Kidney (tissue), 22 donors: ENCODE data around the gene RHOB. TPM values are rescaled to one million over a fixed set of nuclear protein-coding genes. Genes with fewer than 3 reads are reported as not detected.

Experiments used
- DNase-seq, 5 donors: peaks; one replicate each; pipeline ENCODE4 v3.0.0-alpha.2; 2013 to 2020
- FAIRE-seq: peaks from 2 replicates; lab custom pipeline; 2012; peaks lifted over from hg19 to GRCh38; lab: Jason Lieb, UNC
- H3K27ac ChIP-seq, 2 donors: one replicate each; pipeline ENCODE4 v1.7.0; 2013; ENCODE audit warnings: low read depth in 2 of 2, low read length in 2 of 2, inconsistent platforms in 1 of 2
- H3K27me3 ChIP-seq: one replicate; pipeline ENCODE4 v1.7.1; 2013; ENCODE audit warnings: low read length, inconsistent platforms; ENCODE audit not compliant: control insufficient read depth, insufficient read depth
- H3K36me3 ChIP-seq, 3 donors: one replicate each; pipeline versions ENCODE4 v1.7.0 to v1.7.1; 2013; ENCODE audit warnings: low read length in 3 of 3, control low read depth in 1 of 3, inconsistent platforms in 1 of 3; ENCODE audit not compliant: insufficient read depth in 3 of 3, control insufficient read depth in 2 of 3
- H3K4me1 ChIP-seq, 3 donors: one replicate each; pipeline versions ENCODE4 v1.7.0 to v1.7.1; 2013; ENCODE audit warnings: low read length in 3 of 3, inconsistent platforms in 1 of 3, low read depth in 1 of 3; ENCODE audit not compliant: control insufficient read depth in 2 of 3, insufficient read depth in 2 of 3
- H3K4me3 ChIP-seq, 3 donors: one replicate each; pipeline versions ENCODE4 v1.7.0 to v1.8.1; 2013; ENCODE audit warnings: low read length in 3 of 3, control low read depth in 1 of 3, inconsistent platforms in 1 of 3
- H3K9ac ChIP-seq, 3 donors: one replicate each; pipeline versions ENCODE4 v1.7.0 to v1.7.1; 2013; ENCODE audit warnings: low read length in 3 of 3, control low read depth in 1 of 3, inconsistent platforms in 1 of 3
- H3K9me3 ChIP-seq, 3 donors: one replicate each; pipeline versions ENCODE4 v1.7.0 to v1.7.1; 2013; ENCODE audit warnings: low read length in 3 of 3, control low read depth in 1 of 3, inconsistent platforms in 1 of 3; ENCODE audit not compliant: control insufficient read depth in 2 of 3, insufficient read depth in 1 of 3
- CTCF ChIP-seq: IDR thresholded peaks from 3 replicates; pipeline ENCODE4 v1.5.1; 2012; ENCODE audit warnings: mild to moderate bottlenecking, moderate library complexity, borderline replicate concordance; ENCODE audit not compliant: insufficient read depth; ENCODE audit errors: extremely low read depth
- intact Hi-C: fragments of 100-400 bp; cut with DNase I; formaldehyde crosslinking; loops from one replicate; pipeline ENCODE4 v1.11.1; 2022
- long read RNA-seq, 10 donors: library from polyadenylated mRNA in 1 of 10; unstranded in 1 of 10; transcript quantifications; one replicate each; pipeline ENCODE4 v2.0.0 and lab custom pipeline, GENCODE V29; 2021 to 2026
- polyA plus RNA-seq: library from polyadenylated mRNA; stranded (reverse); fragments of 350-450 nt; fragmentation: Illumina TruSeq; extraction: RNeasy Lipid Tissue Mini Kit (QIAGEN cat#74804); gene quantifications from one replicate; pipeline ENCODE4 v1.2.3, GENCODE V29; 2014; ENCODE audit warnings: low read depth, low replicate concordance; ENCODE audit not compliant: insufficient read depth
- total RNA-seq: library from RNA; stranded (reverse); fragmentation: NEBNext Ultra II Directional; extraction: Animal tissue kit (Norgen Biotek cat#: 25700); gene quantifications from one replicate; pipeline ENCODE4 v1.2.1, GENCODE V29; 2021
- donor health status: control.
- donor health status: control.
- donor health status: control.
- donor health status: control.
- donor health status: control.
- donor health status: DM: yes; HTN: yes; CAD: no.
- donor health status: Normal renal cell carcinoma (clear cell type).

The RHOB gene
- total RNA-seq (487 TPM), polyA plus RNA-seq (241 TPM)
- long read RNA-seq, donor 1, transcript RHOB-201 (1 exons, 2,372 nt), result major isoform, 76 of 76 reads
- long read RNA-seq, donor 1, partial matches to known transcripts, result 0 of 76 reads
- long read RNA-seq, donor 1, other reads (novel, unspliced or antisense), result 0 of 76 reads
- long read RNA-seq, donor 2, transcript RHOB-201 (1 exons, 2,372 nt), result major isoform, 110 of 110 reads
- long read RNA-seq, donor 2, partial matches to known transcripts, result 0 of 110 reads
- long read RNA-seq, donor 2, other reads (novel, unspliced or antisense), result 0 of 110 reads
- long read RNA-seq, donor 3, transcript RHOB-201 (1 exons, 2,372 nt), result major isoform, 110 of 110 reads
- long read RNA-seq, donor 3, partial matches to known transcripts, result 0 of 110 reads
- long read RNA-seq, donor 3, other reads (novel, unspliced or antisense), result 0 of 110 reads
- long read RNA-seq, donor 4, transcript RHOB-201 (1 exons, 2,372 nt), result major isoform, 34 of 34 reads
- long read RNA-seq, donor 4, partial matches to known transcripts, result 0 of 34 reads
- long read RNA-seq, donor 4, other reads (novel, unspliced or antisense), result 0 of 34 reads
- long read RNA-seq, donor 5, transcript RHOB-201 (1 exons, 2,372 nt), result major isoform, 10 of 10 reads
- long read RNA-seq, donor 5, partial matches to known transcripts, result 0 of 10 reads
- long read RNA-seq, donor 5, other reads (novel, unspliced or antisense), result 0 of 10 reads
- long read RNA-seq, donor 6, transcript RHOB-201 (1 exons, 2,372 nt), result major isoform, 26 of 26 reads
- long read RNA-seq, donor 6, partial matches to known transcripts, result 0 of 26 reads
- long read RNA-seq, donor 6, other reads (novel, unspliced or antisense), result 0 of 26 reads
- long read RNA-seq, donor 7, transcript RHOB-201 (1 exons, 2,372 nt), result major isoform, 240 of 240 reads
- long read RNA-seq, donor 7, partial matches to known transcripts, result 0 of 240 reads
- long read RNA-seq, donor 7, other reads (novel, unspliced or antisense), result 0 of 240 reads
- long read RNA-seq, donor 8, transcript RHOB-201 (1 exons, 2,372 nt), result major isoform, 97 of 97 reads
- long read RNA-seq, donor 8, partial matches to known transcripts, result 0 of 97 reads
- long read RNA-seq, donor 8, other reads (novel, unspliced or antisense), result 0 of 97 reads
- long read RNA-seq, donor 9, transcript RHOB-201 (1 exons, 2,372 nt), result major isoform, 59 of 59 reads
- long read RNA-seq, donor 9, partial matches to known transcripts, result 0 of 59 reads
- long read RNA-seq, donor 9, other reads (novel, unspliced or antisense), result 0 of 59 reads
- long read RNA-seq, donor 10, transcript RHOB-201 (1 exons, 2,372 nt), result major isoform, 131 of 131 reads
- long read RNA-seq, donor 10, partial matches to known transcripts, result 0 of 131 reads
- long read RNA-seq, donor 10, other reads (novel, unspliced or antisense), result 0 of 131 reads

GRCh38 chr2:20446917-20447436, at the start of gene RHOB:
Gene RHOB (plus strand): TSS chr2:20447074. CDS start chr2:20447466, 392 bp downstream.
- Histone ChIP-seq H3K9ac (peak within 1 kb of the TSS; percentile 88 to 99 (median 98)), H3K4me3 (peak within 1 kb of the TSS; percentile 92 to 96 (median 96)), H3K27me3 (no peaks in the 10 kb centered on the region), H3K9me3 (no peaks in the 10 kb centered on the region), H3K27ac (peak within 1 kb of the TSS; percentile 99), H3K36me3 (peaks cover 0 to 23% (median 6%) of the 10 kb centered on the region in 3 donors), H3K4me1 (peaks cover 3 to 16% (median 16%) of the 10 kb centered on the region in 3 donors)
- FAIRE-seq (peak; percentile 74), DNase-seq (peak; percentile 98 to 99 (median 99))
- intact Hi-C loops, result no loop called here
- peak; percentile 2 for TF ChIP-seq CTCF

- intact Hi-C loops, result no loop called here
- Histone ChIP-seq H3K27ac (no peak overlapping the region), H3K27me3 (no peaks in the 10 kb centered on the region), H3K36me3 (no peaks in the 10 kb centered on the region), H3K9ac (no peak overlapping the region), H3K9me3 (no peaks in the 10 kb centered on the region), H3K4me3 (no peak overlapping the region), H3K4me1 (no peaks in the 10 kb centered on the region)
- TF ChIP-seq CTCF, result no peak
- FAIRE-seq (no peak), DNase-seq (no peak)
Measured at GRCh38 chr2:20397811-20398447, 48.9 kb upstream of the RHOB start.
